ENCODE data around the gene CTAG1B.
"Not testable (repeated sequence)": the region's sequence is repeated elsewhere in the genome, so short reads cannot be mapped to it uniquely, and the experiment has no call there.

The CTAG1B gene

DNA sequence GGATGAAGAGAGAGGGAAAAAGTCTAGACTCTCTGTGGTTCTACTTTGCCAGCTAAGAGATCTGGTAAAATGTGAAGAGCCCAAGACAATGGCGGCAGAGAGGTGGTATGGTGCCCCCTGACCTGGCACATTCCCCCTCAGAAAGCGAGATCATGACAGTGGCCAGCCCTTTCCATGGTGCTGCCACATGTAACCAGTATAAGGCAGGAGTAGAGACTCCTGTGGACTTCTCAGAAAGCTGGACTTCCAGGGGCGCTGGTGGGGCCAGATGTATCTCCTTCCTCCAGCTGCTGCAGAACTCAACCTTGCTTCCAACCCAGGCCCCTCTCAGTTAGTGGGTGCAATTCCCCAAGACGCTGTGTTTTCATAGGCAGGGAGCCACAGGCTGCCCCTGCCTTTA is 24.6 kb downstream of the CTAG1B start:
- TF ChIP-seq, protein P1, sequence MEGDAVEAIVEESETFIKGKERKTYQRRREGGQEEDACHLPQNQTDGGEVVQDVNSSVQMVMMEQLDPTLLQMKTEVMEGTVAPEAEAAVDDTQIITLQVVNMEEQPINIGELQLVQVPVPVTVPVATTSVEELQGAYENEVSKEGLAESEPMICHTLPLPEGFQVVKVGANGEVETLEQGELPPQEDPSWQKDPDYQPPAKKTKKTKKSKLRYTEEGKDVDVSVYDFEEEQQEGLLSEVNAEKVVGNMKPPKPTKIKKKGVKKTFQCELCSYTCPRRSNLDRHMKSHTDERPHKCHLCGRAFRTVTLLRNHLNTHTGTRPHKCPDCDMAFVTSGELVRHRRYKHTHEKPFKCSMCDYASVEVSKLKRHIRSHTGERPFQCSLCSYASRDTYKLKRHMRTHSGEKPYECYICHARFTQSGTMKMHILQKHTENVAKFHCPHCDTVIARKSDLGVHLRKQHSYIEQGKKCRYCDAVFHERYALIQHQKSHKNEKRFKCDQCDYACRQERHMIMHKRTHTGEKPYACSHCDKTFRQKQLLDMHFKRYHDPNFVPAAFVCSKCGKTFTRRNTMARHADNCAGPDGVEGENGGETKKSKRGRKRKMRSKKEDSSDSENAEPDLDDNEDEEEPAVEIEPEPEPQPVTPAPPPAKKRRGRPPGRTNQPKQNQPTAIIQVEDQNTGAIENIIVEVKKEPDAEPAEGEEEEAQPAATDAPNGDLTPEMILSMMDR (IDR thresholded peaks at IDR 0.05; ENCODE audit: insufficient read depth, low read length, missing control alignments) = no peak
- CTCF ChIA-PET = interaction anchor here (1.0 kb wide), 1 partner anchor 18 kb away, joined by 3 read pairs; no protein-coding TSS in a partner anchor
- POLR2A ChIA-PET = no interaction called here
- no peak for DNase-seq (ENCODE audit: low read depth, low spot score)
- H3K4me3 ChIP-seq (ENCODE audit: low read depth, low read length) = no peak overlapping the region

DNA sequence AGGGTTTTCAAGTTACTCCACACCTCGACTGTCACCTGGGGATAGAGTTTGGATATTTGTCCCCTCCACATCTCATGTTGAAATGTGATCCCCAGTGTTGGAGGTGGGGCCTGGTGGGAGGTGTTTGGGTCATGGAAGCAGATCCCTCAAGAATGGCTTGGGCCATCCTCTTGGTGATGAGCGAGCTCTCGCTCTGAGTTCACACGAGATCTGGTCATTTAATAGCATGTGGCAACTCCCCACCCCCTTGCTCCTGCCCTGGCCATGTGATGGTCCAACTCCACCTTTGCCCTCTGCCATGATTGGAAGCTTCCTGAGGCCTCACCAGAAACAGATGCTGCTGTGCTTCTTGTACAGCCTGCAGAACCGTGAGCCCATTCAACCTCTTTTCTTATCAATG is 25.9 kb downstream of the CTAG1B start:
- POLR2A ChIA-PET = no interaction called here
- TF ChIP-seq, protein P1 (IDR thresholded peaks at IDR 0.05; ENCODE audit: insufficient read depth, low read length, missing control alignments) = no peak
- CTCF ChIA-PET = interaction anchor here (0.6 kb wide), 1 partner anchor 323 kb away, joined by 3 read pairs; no protein-coding TSS in a partner anchor

DNA sequence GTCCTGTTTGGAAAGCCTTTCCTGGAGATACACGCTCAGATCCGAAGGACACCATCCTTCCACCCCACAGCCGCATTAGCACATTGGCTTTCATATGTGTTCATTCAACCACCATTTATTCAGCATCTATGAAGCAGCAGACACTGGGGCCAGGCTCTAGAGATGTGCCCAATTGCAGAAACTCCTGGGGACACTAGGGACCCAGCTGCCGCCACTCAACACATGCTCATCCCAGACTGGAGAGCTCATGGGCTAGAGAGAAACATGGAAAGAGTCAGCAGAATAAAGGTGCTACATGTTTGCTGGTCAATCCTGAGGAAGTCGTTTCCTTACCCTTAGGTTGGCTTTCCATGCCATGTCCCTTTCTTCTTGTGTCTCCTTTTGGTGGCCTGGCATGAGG is 26.6 kb downstream of the CTAG1B start:
- CTCF ChIA-PET = interaction anchor here (0.6 to 1.0 kb wide), 2 partner anchors 156 to 324 kb away, joined by 3 read pairs; no protein-coding TSS in a partner anchor
- DNase-seq (ENCODE audit: low read depth, low spot score) = no peak
- TF ChIP-seq, protein P1 (IDR thresholded peaks at IDR 0.05; ENCODE audit: insufficient read depth, low read length, missing control alignments) = no peak
- H3K4me3 ChIP-seq (ENCODE audit: low read depth, low read length) = no peak overlapping the region
- POLR2A ChIA-PET = no interaction called here

More for the DNA sequence above, 25.9 kb downstream of the CTAG1B start:
- H3K4me3 ChIP-seq (ENCODE audit: low read depth, low read length) = no peak overlapping the region
- DNase-seq (ENCODE audit: low read depth, low spot score) = no peak

DNA sequence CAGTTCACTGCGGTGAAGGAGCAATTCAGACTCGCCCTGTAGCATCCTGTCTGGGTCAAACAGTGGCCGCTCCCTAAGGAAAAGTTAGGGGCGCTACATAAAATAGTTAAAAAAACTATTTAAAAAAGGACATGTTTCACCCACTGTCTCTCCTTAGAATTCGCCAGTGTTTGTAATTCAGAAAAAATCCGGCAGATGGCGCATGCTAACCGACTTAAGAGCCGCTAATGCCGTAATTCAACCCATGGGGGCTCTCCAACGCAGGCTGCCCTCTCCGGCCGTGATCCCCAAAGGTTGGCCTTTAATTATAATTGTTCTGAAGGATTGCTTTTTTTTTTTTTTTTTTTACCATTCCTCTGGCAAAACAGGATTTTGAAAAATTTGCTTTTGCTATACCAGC is 28.7 kb downstream of the CTAG1B start:
- CTCF ChIA-PET; H3K4me3 ChIP-seq (ENCODE audit: low read depth, low read length); POLR2A ChIA-PET; DNase-seq (ENCODE audit: low read depth, low spot score): not testable (repeated sequence)

DNA sequence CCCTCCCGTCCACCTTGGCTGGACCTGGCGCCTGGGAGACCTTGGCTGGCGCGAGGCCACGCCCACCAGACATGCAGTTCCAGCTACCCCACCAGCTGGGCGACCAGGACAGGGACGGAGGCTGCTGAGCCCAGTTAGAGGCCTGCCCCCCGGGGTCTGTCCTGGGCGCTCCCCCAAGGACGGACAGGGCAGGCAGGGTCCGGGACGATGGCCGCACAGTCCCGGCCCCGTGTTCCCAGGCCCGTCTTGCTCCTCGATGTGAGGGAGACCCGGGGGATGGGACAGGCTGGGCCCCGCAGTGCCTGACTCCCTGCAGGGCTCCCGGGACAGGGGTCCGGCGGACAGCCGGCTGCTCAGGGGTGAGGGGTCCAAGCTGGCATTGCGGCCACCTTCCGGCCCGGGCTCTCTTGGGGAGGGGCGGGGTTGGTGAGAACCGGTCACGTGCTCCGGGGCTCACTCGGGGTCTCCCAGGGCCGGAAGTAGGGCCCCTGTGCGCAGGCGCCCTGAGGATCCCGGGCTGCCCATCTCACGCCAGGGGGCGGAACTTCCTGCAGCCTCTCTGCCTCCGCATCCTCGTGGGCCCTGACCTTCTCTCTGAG is 34.4 kb downstream of the CTAG1B start, which contains the start of gene CTAG1A:
Gene CTAG1A (plus strand): TSS at position 549 of the 599 bp plus-strand sequence. CDS start 74 bp downstream, outside the sequence.
- DNase-seq (ENCODE audit: low read depth, low spot score); POLR2A ChIA-PET; CTCF ChIA-PET; H3K4me3 ChIP-seq (ENCODE audit: low read depth, low read length): not testable (repeated sequence)

DNA sequence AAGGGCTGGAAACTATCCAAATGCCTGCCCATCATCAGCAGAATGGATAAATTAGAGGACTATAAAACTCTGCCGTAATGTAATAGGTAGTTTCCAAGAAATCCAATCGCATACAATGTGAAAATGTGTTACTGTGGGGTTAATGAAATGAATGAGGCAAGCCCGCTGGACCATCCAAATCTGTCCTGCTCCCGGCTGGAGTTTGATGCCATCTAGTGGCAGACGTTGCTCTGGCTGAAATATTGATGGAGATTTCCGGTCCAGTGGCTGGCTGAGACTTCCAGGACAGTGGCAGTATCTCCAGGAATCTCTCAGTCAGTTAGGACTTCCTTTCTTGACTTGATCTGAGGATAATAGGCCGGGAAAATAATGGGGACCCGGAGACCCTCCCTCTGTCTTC is 36.1 kb downstream of the CTAG1B start:
- CTCF ChIA-PET; H3K4me3 ChIP-seq (ENCODE audit: low read depth, low read length); DNase-seq (ENCODE audit: low read depth, low spot score); POLR2A ChIA-PET: not testable (repeated sequence)

DNA sequence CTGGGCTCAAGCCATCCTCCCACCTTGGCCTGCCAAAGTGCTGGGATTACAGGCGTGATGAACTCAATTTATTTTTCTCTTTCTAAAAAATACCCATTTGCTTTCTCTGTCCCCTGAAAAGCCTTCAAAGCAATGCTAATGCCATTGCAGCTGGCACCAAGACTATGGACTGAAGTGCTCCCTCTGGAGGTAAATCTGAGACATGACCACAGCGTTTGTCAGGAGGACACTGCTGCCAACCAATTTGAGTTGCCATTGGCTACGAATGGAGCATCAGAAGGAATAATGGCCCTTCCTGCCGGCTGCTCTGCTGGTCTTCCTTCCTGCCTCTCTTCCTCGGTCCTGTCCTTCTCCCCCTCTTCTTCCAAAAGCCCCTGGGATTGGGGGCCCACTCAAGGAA is 44.0 kb downstream of the CTAG1B start:
- POLR2A ChIA-PET = not testable (repeated sequence)

DNA sequence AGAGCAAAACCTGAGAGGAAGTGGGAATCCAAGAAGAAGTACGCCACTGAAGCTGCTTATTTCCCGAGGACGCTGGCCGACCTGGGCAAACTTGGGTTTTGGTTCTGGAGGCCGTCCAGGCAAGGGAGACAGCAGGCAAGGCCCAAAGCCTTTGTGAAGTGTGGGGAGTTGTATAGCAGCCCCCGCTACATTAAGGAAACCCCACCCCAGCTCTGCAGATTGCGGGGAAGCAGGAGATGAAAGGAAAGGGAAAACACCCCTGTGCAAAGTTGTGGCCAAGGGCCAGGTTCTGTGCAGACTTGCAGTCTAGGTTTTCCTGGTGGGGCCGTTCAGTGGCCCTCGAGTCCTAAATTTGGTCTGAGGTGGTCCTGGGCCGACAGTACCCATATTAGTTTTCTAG is 46.0 kb downstream of the CTAG1B start:
- H3K4me3 ChIP-seq (ENCODE audit: low read depth, low read length); POLR2A ChIA-PET; CTCF ChIA-PET; DNase-seq (ENCODE audit: low read depth, low spot score): not testable (repeated sequence)

More for the DNA sequence above, 44.0 kb downstream of the CTAG1B start:
- CTCF ChIA-PET; DNase-seq (ENCODE audit: low read depth, low spot score); H3K4me3 ChIP-seq (ENCODE audit: low read depth, low read length): not testable (repeated sequence)

DNA sequence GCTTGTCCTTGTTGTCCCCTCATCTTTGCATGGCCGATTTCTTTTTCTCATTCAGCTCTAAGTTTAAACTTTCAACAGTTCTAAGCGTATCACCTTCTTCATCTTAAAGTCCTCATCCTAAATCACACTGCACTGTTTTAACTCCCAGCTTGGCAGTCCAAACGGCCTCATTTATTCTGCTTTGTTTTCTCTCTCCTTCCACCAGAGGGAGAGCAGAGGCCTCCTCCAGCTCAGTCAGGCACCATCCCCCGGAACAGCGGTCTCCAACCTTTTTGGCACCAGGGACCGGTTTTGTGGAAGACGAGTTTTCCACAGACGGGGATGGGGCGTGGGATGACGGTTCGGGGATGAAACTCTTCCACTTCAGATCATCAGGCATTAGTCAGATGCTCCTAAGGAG is 48.7 kb downstream of the CTAG1B start:
- POLR2A ChIA-PET = not testable (repeated sequence)

More for the DNA sequence above, 48.7 kb downstream of the CTAG1B start:
- H3K4me3 ChIP-seq (ENCODE audit: low read depth, low read length); CTCF ChIA-PET; DNase-seq (ENCODE audit: low read depth, low spot score): not testable (repeated sequence)
